Measurements from ENCODE around the gene LYRM2. TPM values are rescaled to one million over a fixed set of nuclear protein-coding genes. Genes with fewer than 3 reads are reported as not detected.
A peak's percentile ranks its signal among the peaks of the same experiment; 100 is the strongest.

LYRM2 gene, protein sequence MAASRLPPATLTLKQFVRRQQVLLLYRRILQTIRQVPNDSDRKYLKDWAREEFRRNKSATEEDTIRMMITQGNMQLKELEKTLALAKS
- 39.9 TPM for total RNA-seq

DNA sequence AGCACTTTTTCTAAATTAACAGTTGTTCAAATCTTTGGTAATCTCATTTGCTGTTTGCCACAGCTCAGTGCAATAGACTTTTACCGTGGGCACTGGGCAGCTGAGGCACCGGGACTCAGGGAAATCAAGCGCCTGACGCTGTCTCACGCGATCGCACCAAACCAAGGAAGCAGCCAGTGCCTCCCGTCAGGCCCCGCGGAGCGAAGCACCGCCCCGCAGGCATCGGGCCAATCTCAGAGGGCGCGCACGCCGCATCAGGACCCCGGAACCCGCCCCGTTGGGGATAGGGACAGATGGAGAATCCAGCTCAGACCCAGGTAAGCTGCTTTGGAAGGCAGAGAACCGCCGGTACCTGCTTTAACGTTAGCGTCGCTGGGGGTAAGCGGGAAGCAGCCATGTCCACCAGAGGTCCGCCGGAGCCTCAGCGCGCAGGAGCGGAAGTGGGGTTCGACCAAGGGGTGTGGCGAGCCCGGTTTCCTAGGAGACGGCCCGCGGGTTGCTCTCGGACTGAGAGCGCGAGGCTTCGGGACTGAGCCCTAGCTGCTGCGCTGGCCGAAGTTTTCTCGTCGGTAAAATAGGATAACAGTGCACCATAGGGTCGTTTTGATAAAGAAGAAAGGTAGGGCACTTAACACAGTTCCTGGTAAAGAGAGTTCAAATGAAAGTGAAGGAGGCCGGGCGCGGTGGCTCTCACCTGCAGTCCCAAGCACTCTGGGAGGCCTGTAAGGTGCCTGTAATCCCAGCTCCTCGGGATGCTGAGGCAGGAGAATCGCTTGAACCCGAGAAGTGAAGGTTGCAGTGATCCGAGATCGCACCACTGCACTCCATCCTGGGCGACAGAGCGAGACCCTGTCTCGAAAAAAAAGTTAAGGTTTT is at the start of gene LYRM2:
Gene LYRM2, minus strand, starts transcription at position 428 of the 876 bp plus-strand sequence. Its CDS starts 31 bp downstream, at position 397.
- peak; percentile 96 for DNase-seq (ENCODE audit: low spot score)

DNA sequence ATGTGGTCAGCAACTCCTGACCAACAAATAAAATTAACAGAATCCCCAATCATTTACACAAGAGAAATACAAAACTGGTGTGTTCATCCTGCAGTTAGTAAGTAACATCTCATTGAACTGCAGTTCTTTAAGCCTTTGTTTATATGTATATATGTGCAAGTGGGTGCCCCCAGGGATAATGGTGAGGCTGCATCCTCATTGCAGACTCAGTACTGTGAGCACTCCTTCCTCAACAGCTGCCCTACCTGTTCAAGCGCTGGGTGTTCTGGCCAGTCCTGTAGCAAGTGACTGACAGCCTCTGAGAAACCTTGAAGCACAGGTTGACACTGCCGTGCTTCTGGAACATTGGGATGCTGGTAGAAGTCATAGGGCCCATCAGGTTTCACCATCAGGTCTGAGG is 49.8 kb upstream of the LYRM2 start:
- no peak for DNase-seq (ENCODE audit: low spot score)

DNA sequence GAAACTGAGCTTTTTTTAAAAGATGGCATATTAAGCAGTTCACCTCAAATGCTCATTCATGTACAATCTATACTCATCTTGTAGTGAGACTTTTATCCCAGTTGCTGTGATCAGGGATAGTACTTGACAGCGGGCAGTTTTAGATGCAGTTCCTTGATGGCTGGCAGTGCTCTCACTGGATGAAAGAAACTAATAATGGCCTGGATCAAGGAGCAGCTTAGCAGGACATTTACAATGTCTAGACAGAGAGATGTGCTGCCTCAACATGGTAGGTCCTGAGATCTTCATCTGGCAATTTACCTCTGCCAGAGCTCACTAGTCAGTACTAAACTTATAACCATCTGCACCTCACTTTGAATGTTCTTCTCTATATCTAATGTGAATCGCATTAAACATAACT is 46.8 kb upstream of the LYRM2 start:
- DNase-seq (ENCODE audit: low spot score), result no peak

DNA sequence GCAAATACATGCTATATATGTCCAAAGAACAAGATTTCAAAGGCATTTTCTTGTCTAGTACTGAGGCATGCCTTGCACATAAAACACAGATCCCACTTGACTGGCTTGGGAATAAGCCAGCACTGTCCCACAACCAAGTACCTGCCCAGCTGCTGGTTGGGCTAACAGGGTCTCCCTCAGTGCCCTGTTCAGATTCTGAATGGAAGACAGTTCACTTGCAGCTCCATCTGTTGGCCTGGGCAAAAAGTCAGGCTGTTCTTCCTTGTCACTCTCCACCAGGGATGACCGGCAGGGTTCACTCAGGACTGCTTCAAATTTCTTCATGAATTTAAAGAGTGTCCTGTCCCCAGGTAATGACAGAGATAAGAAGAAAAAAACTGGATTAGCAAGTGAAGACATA is 44.4 kb upstream of the LYRM2 start:
- DNase-seq (ENCODE audit: low spot score), result no peak

DNA sequence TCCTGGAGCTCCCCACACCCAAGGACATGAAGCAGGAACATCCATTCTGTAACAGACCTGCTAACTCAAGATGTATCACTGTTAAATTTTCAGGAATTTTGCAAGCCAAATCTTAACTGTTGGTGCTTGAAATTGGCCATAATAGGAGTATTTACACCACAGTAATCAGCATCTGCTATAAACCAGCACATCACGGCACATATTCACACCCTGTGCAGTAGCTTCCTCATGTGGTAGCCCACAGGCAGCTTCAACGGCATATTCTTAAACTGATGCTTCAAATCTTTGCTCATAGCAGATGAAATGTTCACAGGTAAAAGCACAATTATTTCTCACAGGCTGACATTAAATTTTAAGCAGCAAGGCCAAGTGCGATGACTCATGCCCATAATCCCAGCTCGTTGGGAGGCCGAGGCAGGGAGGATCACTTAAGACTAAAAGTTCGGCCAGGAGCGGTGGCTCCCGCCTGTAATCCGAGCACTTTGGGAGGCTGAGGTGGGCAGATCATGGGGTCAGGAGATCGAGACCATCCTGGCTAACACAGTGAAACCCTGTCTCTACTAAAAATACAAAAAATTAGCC is 43.5 kb upstream of the LYRM2 start:
- no peak for DNase-seq (ENCODE audit: low spot score)

DNA sequence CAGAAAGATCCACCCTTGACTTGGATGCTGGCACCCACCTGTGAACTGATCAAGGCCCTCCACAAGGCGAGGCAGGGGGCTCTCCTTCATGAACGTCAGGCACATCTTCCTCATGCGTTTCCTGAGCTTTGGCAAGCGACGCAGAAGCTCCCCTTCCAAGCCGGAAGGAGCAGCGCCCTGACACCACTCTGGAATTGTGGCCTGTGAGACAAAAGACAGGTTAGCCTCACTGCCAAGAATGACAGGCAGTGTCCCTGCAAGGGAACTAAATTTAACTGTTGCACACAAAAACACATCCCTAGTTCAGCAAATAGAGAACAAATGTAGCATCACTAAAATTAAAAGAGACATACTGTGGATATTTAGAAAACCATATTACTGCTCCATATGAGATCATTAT is 42.0 kb upstream of the LYRM2 start:
- no peak for DNase-seq (ENCODE audit: low spot score)

DNA sequence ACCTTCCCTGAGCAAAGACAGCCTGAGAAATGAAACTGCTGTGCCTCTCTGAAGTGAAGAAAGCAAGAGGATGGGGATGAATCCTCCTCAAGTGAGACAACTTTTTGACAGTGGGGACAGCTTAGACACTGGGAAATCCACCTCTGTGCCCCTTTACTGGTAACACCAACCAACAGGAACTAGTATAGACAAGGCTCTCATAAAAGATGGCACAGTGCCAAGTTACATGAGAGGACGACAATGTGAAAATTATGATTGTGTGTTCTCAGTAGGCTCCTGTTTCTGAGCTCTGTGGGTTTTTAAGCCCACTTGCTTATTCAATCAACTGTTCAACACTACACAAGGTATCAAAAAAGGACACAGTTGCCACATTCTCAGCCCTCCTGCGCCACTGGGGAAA is 41.6 kb upstream of the LYRM2 start:
- DNase-seq (ENCODE audit: low spot score), result no peak

DNA sequence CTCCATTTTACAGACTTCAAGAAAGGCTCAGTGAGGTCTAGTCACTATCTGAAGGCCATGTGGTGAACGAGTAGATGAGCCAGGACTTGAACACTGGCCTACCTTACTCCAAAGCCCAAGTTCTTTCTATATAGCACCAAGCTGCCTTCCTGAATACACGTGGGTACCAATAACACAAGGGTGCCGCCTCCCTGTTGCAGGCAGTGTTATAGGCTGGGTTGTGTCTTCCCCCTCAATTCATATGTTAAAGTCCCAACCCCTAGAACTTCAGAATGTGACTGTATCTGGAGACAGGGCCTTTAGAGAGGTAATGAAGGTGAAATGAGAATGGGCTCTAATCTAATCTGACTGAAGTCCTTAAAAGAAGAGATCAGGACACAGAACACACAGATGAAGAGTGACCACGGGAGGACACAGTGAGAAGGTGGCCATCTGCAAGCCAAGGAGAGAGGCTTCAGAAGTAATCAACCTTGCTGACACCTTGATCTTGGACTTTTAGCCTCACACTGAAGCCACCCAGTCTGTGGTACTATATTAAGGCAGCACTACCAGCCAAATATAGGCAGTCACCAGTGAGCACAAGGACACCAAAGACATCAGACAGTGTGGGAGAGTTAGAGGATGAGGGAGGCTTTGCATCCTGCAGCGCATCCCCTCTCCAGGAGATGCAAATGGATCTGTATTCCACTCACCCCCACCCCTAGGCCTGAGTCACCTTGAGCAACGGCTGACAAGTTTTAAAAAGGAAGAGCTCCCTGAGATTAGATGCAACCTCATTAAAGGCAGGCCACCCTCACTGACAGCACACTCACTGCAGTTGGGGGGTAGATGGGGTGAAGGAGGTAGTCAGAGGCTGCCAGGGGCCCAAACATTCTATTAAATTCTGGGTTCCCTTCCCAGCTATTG is 40.9 kb upstream of the LYRM2 start:
- DNase-seq (ENCODE audit: low spot score), result no peak

DNA sequence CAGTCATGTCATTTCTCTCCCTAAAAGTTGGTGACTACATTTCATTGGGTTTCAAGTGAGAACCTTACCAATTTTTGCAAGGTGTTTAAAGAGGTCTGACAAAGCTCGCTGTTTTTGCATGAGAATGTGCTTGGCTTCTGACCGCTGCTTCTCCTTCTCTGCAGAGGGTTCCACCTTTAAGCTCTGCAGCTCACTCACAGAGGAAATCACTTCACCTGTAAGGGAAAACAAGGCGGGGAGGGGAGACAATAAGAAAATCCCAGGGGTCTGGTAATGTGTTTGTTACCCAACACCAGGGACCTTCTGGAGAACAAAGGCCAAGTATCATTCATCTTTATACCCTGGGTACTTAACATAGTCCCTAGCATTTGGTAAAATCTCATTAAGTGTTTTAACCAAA is 40.0 kb upstream of the LYRM2 start:
- no peak for DNase-seq (ENCODE audit: low spot score)

DNA sequence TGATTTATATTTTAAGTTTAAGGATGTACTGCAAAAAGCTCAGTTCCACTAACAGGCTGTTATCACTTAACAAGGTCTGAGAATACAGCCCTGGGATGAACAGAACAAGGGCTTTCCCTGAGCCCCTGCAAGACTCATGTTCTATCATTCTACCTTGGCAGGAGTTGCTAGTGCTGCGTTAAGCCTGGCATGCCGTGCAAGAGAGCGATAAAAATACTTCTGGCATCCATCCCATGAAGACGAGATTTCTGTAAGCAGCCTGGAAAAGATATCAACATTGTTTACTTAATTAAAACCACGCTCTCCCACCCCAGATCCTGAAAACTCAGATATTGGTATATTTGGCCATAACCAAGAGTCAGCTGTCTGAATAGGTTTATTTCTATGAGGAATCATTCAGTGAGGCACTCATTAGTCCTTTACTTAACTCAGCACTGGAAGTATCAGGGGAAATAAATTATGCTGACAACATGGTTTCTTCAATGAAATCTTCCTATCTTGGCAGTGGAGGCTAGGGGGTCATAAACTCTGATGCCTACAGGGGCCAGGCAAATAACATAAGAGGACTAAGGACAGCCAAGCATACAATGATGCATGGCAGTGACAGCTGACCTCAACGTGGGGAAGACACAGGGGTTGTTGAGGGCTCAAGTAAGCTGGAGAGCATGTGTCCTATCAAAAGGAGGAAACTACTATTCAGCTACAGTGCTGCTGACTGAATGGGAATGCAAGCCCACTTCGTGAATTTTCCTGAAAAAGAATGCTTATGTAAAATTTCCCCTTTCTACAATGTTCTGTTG is 37.6 kb upstream of the LYRM2 start:
- DNase-seq (ENCODE audit: low spot score), result no peak

DNA sequence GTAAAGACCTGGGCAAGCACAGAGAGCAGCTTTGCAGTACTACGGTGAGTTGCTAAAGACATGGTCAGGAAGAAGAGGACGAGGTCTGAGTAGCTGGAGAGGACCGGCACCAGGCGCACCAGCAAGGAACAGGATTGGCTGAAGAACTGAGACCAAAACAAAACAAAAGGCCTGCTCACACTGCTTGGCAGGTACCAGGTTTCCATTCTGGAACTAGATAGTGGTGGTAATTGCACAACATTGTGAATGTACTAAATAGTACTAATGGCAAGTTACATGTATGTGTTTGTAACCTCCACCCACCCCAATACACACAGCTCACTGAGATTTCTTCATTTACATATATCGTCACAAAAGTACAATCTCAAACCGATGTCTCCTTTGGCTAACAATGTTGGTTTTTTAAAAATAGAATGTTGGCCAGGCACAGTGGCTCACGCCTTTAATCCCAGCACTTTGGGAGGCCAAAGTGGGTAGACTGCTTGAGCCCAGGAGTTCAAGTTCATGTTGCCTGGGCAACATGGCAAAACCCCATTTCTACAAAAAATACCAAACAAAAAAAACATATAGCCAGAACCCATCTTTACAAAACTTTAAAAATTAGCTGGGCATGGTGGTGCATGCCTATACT is 32.5 kb upstream of the LYRM2 start:
- no peak for DNase-seq (ENCODE audit: low spot score)

DNA sequence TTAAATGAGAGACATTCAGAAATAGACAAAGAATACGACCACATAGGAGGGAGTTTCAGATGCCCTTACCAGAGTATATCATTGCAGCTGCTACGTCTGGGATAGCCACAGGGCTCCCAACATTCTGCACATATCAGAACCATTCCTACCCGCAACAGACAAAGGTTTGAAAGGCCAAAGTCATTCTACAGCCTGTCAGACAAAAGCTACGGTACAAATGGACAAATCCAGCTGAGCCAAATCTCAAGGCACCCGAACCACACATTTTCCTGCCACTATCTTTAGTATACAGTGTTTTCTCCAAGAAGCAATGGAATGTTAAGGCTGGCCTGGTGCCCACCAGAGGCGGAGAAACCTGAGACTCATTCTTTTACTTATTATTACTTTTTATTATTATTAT is 30.5 kb upstream of the LYRM2 start:
- DNase-seq (ENCODE audit: low spot score), result no peak

DNA sequence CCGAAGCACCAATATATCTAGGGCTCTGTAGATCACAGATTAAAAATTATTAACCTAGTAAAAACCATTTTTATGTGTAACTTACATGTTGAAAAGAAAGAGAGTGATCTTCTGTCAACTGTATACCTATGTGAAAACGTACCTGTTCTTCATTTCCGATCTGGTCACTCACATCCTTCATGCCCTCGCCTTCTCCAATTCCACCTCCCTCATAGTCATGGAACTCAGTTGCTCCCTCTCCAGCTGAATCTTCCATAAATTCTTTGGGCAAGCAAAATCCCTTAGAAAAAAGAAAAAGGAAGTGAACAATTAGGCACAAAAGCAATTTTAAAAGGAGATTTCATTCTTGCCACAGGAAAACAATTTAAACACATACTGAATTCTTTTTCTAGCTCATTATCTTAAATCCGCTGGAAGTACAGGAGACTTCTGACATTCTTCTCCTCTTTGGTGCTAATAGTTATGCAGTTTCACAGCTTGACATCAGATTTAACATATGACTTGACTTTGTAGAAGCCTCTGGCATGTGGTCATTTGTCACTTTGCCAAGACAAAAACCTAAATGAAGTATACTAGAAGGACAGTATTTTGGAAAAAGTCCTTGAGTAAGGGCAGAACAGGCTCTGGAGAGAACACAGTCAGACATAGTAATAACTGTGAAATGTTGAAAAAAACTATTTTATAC is 29.5 kb upstream of the LYRM2 start:
- no peak for DNase-seq (ENCODE audit: low spot score)

DNA sequence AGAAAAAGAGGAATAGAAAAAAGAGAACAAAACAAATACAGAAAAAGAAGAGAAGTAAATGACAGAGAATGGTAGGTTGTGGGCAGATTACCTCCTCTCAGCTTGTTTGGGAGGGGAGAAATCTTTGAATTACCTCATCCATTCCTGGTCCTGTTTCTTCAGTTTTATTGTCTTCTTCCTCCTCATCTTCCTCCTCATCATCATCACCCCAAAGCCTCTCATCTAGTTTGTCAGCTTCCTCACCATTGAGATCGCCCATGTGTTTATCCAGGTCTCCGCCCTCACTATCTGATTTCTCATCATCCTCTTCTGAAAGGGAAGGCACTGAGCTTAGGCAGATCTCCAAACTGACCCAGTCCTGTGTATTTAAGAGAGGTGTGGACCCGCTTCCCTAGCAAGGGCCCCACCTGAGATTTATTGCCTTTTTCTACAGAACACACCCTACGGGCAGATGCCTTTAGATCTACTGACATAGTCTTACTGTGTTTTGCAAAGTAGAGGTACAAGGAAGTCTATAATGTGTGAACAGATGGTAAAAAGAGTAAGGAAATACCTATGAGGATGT is 24.2 kb upstream of the LYRM2 start:
- DNase-seq (ENCODE audit: low spot score), result no peak

DNA sequence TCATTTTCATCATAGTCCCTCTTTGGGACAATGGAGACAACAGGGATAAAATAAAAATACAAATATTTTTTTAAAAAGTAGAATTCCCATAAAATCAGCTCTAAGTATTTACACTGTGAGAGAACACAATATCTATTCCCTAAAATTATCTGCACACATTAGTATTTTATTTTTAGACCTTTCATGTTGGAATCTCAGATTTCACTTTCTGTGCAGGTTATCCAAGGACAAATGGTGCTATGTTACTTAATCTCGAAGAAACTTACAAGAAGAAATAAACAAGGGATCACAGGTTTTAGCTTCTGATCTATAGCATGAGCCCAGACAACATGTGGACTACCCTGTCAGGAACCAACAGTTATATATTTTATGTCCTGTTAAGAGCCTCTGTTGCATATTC is 23.0 kb upstream of the LYRM2 start:
- no peak for DNase-seq (ENCODE audit: low spot score)

DNA sequence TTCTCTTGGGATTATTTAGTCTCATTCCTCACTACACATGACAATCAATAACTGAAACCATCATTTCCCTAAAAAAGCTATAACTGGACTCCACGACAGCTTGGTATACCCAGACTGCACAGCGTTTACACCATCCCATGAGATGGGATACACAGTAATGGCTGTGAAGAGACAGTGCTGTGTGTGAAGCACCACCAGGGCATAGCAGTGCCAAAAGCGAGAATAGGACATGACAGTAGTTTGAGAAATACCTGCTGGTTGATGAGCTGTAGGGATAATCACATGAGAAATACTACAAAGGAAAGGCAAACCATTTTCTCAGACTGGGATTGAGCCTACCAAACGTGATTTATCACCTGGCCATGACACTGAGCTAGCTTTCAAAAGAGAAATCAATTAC is 22.4 kb upstream of the LYRM2 start:
- no peak for DNase-seq (ENCODE audit: low spot score)

DNA sequence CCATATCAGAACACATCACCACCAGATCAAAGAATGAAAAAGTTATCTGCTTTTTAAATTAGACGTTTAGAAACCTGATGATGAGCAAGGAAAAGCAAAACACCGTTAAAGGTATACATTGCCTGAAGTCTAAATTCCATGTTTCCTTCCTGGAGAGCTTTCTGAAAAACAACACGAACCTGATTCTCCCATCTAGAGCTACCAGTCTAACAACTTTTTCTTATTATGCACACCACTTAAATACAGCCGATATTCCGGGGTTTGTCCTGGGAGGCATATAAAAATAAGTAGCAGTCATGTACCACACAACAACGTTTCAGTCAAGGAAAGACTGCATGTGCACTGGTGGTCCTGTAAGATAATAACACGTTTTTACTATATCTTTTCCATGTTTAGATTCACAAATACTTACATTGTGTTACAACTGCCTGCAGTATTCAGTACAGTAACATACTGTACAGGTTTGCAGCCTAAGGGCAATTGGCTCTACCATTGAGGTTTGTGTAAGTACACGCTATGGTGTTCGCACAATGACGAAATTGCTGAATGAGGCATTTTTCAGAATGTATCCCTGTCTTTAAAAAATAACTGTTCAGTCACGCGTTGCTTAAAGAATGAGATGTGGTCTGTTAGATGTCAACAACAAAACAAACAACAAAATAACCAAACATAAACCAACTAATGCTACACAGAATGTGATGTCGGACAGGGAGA is 19.1 kb upstream of the LYRM2 start:
- DNase-seq (ENCODE audit: low spot score), result no peak

DNA sequence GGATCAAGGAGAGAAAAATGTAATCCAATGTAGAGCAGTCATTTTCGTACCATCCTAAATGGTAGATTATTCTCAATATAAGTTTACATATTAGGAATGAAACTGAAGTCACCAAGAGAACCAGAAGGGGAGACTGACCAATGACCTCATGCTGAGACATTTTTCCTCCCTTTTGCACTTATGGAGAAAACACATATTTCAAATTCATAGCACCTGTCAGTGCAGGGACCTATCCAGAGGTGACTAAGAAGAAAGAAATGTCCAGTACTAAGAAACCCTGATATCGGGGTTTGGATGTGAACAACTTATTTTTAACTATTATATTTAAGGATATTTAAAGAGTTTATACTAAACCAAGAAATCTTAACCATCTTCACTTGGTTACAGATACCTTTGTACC is 16.6 kb upstream of the LYRM2 start:
- DNase-seq (ENCODE audit: low spot score), result no peak

DNA sequence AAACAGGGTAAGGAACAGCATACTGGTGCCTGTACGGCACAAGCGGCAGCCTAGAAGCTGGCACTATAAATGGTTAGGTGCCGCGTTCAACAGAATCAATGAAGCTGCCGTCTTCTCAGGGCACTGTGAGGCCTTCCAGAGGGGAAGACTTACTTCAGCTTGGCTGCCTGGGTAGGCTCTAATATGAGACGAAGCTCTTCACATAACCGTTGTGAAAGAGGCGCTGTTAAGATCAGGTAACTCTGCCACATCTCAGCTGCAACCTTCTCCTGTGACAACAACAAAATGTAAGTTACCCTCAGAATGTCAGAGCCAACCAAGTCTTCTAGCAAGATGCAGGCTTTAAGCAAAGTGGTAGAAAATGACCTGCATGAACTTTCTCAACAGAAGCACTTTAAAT is 12.0 kb upstream of the LYRM2 start:
- no peak for DNase-seq (ENCODE audit: low spot score)

All from mucosa of gallbladder (tissue), 1 donor.